AG04450 (cell line): ENCODE results near the gene RCN1. TPM values are rescaled to one million over a fixed set of nuclear protein-coding genes. Genes with fewer than 3 reads are reported as not detected.
A peak's percentile ranks its signal among the peaks of the same experiment; 100 is the strongest.

Source experiments
- CTCF ChIA-PET: fragments of 300-600, 350-600 bp; formaldehyde crosslinking; extraction: SDS; loops from one replicate; lab custom pipeline; 2022; ENCODE audit warnings: antibody characterized with exemption, inconsistent platforms; lab: Charles Lee
- POLR2A ChIA-PET: fragments of 350-600 bp; formaldehyde crosslinking; extraction: SDS; loops from one replicate; lab custom pipeline; 2021; ENCODE audit warnings: antibody characterized with exemption, inconsistent platforms; lab: Yijun Ruan, JAX
- DNase-seq: peaks from one replicate; pipeline ENCODE4 v3.0.0-alpha.2; 2011; ENCODE audit warnings: low read depth, low spot score
- H3K27ac ChIP-seq: one replicate; pipeline ENCODE4 v1.5.1; 2012; ENCODE audit warnings: low read depth, low read length, control low read depth
- H3K27me3 ChIP-seq: one replicate; pipeline ENCODE4 v1.6.0; 2012; ENCODE audit warnings: low read length; ENCODE audit not compliant: control insufficient read depth, insufficient read depth
- H3K4me3 ChIP-seq: 2 replicates; pipeline ENCODE4 v1.5.1; 2011; ENCODE audit warnings: mild to moderate bottlenecking, low read depth, low read length, control low read depth
- H3K9me3 ChIP-seq: 2 replicates; pipeline ENCODE4 v1.5.1; 2012; ENCODE audit warnings: low read length; ENCODE audit not compliant: control insufficient read depth, insufficient read depth
- CTCF ChIP-seq: IDR thresholded peaks from 2 replicates; pipeline ENCODE4 v1.5.1; 2011; ENCODE audit warnings: low read depth, low read length, control low read depth, inconsistent platforms
- polyA plus RNA-seq: library from polyadenylated mRNA; depleted of rRNA; stranded (reverse); fragments of >200 nt; gene quantifications from 2 replicates; pipeline ENCODE4 v1.2.3, GENCODE V29; 2011

The RCN1 gene
- polyA plus RNA-seq, 1 experiment, result 448 TPM

DNA sequence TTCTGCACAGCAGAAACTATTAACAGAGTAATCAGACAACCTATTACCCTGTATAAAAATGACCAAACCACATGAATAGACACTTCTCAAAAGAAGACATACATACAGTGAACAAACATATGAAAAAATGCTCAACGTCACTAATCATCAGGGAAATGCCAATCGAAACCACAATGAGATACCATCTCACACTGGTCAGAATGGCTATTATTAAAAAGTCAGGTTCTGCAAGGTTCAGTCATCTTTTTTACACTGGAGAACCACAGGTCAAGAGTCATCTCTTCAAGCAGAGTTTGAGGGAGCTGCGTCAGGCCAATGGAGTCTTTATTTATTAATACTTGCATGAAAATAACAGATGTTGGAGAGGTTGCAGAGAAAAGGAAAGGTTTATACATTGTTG lies 40.4 kb downstream of the RCN1 start:
- ChIA-PET POLR2A (no interaction called here), CTCF (no interaction called here)
- TF ChIP-seq CTCF, result no peak
- H3K27ac ChIP-seq, result no peak overlapping the region
- DNase-seq, result no peak
- no peaks in the 10 kb centered on the region; the same call in 1 of the 2 replicates for H3K9me3 ChIP-seq
- H3K4me3 ChIP-seq, result no peak overlapping the region
- no peaks in the 10 kb centered on the region for H3K27me3 ChIP-seq

DNA sequence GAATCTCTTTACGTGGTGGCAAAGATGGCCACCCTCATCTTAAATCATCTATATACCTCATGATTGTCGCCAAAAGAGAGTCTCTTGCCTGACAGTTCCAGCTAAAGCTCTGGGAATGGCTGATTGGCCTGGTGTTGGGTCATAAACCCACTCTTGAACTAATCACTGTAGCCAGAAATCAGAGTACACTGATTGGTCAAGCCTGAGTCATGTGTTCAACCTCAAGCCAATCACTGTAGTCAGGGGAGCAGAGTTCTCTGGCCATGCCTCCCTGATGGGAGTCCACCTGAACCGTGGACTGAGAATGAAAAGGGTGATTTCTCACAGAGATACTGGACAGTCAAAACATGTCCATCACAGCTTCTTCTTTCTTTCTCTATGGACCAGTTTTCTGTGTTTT lies 45.8 kb downstream of the RCN1 start:
- TF ChIP-seq CTCF, result no peak
- DNase-seq, result no peak
- POLR2A ChIA-PET, result interaction anchor here (0.6 to 1.6 kb wide), 3 partner anchors 33 to 46 kb away, joined by 3 to 4 read pairs (median 3); partner anchors contain the start of gene RCN1
- H3K9me3 ChIP-seq, result no peaks in the 10 kb centered on the region
- CTCF ChIA-PET, result interaction anchor here (1.8 to 4.2 kb wide), 3 partner anchors 37 to 85 kb away, joined by 4 to 17 read pairs (median 8); no protein-coding TSS in a partner anchor
- no peak overlapping the region for H3K4me3 ChIP-seq
- peak overlapping the region; percentile 71 for H3K27ac ChIP-seq
- no peaks in the 10 kb centered on the region for H3K27me3 ChIP-seq

- Histone ChIP-seq H3K4me3 (no peak overlapping the region), H3K27ac (peak overlapping the region; percentile 85), H3K27me3 (no peaks in the 10 kb centered on the region), H3K9me3 (no peaks in the 10 kb centered on the region)
- POLR2A ChIA-PET, result interaction anchor here (0.6 to 1.6 kb wide), 3 partner anchors 33 to 46 kb away, joined by 3 to 4 read pairs (median 3); partner anchors contain the start of gene RCN1
- TF ChIP-seq CTCF, result no peak
- CTCF ChIA-PET, result interaction anchor here (1.8 to 4.2 kb wide), 3 partner anchors 37 to 85 kb away, joined by 4 to 17 read pairs (median 8); no protein-coding TSS in a partner anchor
- DNase-seq, result peak; percentile 89
Observed at GRCh38 chr11:32137263-32137662, 46.4 kb downstream of the RCN1 start.

DNA sequence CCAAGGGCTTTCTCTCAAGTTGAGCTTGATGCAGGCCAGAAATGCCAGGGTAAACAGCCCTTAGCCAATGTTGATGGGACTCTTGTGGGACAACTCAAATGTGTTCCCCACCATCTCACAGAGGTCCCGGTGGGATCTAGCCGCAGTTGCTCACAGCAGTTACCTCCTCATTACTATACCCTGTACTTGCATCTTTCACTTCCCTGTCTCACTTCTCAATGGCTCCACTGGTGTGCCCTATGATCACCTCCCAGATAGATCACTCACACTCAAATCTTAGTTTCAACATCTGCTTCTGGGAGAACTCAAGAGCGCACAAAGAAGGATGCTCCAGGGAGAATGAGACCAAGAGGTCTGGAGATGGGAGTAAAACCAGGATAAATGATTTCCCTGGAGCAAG lies 47.0 kb downstream of the RCN1 start:
- CTCF ChIA-PET, result interaction anchor here (1.8 to 4.2 kb wide), 3 partner anchors 36 to 86 kb away, joined by 4 to 17 read pairs (median 8); no protein-coding TSS in a partner anchor
- no peak for DNase-seq

More for the DNA sequence above, 47.0 kb downstream of the RCN1 start:
- Histone ChIP-seq H3K27ac (peak overlapping the region; percentile 85), H3K27me3 (peaks cover 2% of the 10 kb centered on the region), H3K4me3 (no peak overlapping the region), H3K9me3 (no peaks in the 10 kb centered on the region)
- POLR2A ChIA-PET, result interaction anchor here (1.2 to 1.6 kb wide), 2 partner anchors 34 to 47 kb away, joined by 3 to 4 read pairs; partner anchors contain the start of gene RCN1
- no peak for TF ChIP-seq CTCF
